ENCODE results near the gene C2CD4C. TPM values are rescaled to one million over a fixed set of nuclear protein-coding genes. Genes with fewer than 3 reads are reported as not detected.

Gene C2CD4C
- total RNA-seq, 1 experiment from 2014 or later: 14.6 TPM

DNA sequence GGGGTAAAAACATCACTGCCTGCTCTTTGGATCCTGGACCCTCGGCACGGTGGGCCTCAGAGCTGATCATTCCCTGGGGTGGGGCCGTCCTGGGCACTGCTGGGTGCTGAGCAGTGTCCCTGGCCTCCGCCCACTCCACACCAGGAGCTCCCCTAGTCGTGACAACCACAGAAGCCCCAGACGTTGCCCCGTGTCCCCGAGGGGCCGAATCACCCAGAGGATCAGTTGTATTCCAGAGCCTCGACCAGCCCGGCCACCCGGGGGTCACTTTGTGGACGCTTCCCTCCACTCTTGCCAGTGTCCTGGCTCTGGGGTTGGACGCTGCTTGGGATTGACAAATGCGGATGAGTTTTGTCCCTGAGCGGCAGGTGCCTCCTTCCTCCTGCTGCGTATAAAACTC is 10.2 kb downstream of the C2CD4C start:
- H2BK120ac ChIP-seq (ENCODE audit: low read depth, low read length, poor library complexity, severe bottlenecking): no peak overlapping the region
- H3K27ac ChIP-seq (ENCODE audit: insufficient read length, low read depth, low read length): no peak overlapping the region
- no peak overlapping the region for H3K9ac ChIP-seq (ENCODE audit: extremely low read depth, insufficient read length, low read length)
- no CpG with 5 or more reads among the region's 17 CpGs for WGBS (ENCODE audit: extremely low coverage, insufficient read length, low lambda C conversion rate)
- H3K4me1 ChIP-seq (ENCODE audit: insufficient read depth, low read length): no peaks in the 10 kb centered on the region
- H3K14ac ChIP-seq (ENCODE audit: insufficient read depth, low read length): no peak overlapping the region
- H2AFZ ChIP-seq (ENCODE audit: low read length): no peak overlapping the region
- H3K4ac ChIP-seq (ENCODE audit: low read depth, low read length): no peak overlapping the region
- Mint-ChIP-seq H3K36me3 (ENCODE audit: insufficient read depth in 1 of 3, low read depth in 3 of 3) (peaks cover 3 to 5% (median 4%) of the 10 kb centered on the region in 3 experiments; a peak in 5 of 7 replicates), H3K4me1 (peaks cover 0 to 9% of the 10 kb centered on the region in 2 experiments; a peak in 2 of 4 replicates), H3K27ac (0 out of 7 replicates have a peak overlapping the region, but pooled peaks of 1 of the 3 experiments have one; percentile 68), H3K9me3 (peaks cover 16 to 28% of the 10 kb centered on the region in 2 experiments), H3K27me3 (ENCODE audit: low read depth) (peaks cover 28% of the 10 kb centered on the region), H3K4me3 (no peak overlapping the region)
- H3K23me2 ChIP-seq (ENCODE audit: insufficient read length, low read depth, low read length, poor library complexity, severe bottlenecking): no peaks in the 10 kb centered on the region
- no peak overlapping the region for H4K5ac ChIP-seq (ENCODE audit: insufficient read length, low read depth, low read length)
- no peak overlapping the region for H3K23ac ChIP-seq (ENCODE audit: insufficient read length, low read depth, low read length)
- H2BK5ac ChIP-seq (ENCODE audit: insufficient read length, low read length): no peak overlapping the region
- no peak overlapping the region for H2BK15ac ChIP-seq (ENCODE audit: low read depth, low read length)
- H4K8ac ChIP-seq (replicated peaks; ENCODE audit: insufficient read length, low read depth, low read length): no peak overlapping the region
- H3T11ph ChIP-seq (ENCODE audit: low read length): no peak overlapping the region
- no peak overlapping the region for H2BK20ac ChIP-seq (ENCODE audit: low read depth, low read length, poor library complexity, severe bottlenecking)
- H3K56ac ChIP-seq (ENCODE audit: insufficient read length, low read depth, low read length): no peak overlapping the region
- peaks cover 6% of the 10 kb centered on the region for H3K9me3 ChIP-seq (ENCODE audit: control insufficient read depth, low read depth, low read length)
- no peak overlapping the region for H3K18ac ChIP-seq (ENCODE audit: insufficient read length, low read depth, low read length)
- H4K20me1 ChIP-seq (ENCODE audit: control insufficient read depth, insufficient read depth, insufficient read length): peaks cover 2% of the 10 kb centered on the region
- TF ChIP-seq, protein P1, sequence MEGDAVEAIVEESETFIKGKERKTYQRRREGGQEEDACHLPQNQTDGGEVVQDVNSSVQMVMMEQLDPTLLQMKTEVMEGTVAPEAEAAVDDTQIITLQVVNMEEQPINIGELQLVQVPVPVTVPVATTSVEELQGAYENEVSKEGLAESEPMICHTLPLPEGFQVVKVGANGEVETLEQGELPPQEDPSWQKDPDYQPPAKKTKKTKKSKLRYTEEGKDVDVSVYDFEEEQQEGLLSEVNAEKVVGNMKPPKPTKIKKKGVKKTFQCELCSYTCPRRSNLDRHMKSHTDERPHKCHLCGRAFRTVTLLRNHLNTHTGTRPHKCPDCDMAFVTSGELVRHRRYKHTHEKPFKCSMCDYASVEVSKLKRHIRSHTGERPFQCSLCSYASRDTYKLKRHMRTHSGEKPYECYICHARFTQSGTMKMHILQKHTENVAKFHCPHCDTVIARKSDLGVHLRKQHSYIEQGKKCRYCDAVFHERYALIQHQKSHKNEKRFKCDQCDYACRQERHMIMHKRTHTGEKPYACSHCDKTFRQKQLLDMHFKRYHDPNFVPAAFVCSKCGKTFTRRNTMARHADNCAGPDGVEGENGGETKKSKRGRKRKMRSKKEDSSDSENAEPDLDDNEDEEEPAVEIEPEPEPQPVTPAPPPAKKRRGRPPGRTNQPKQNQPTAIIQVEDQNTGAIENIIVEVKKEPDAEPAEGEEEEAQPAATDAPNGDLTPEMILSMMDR (conservative IDR thresholded peaks at IDR 0.05): no peak
- H3K27me3 ChIP-seq (ENCODE audit: insufficient read depth, low read length): no peaks in the 10 kb centered on the region
- H3K79me2 ChIP-seq (ENCODE audit: insufficient read depth, low read length): no peaks in the 10 kb centered on the region
- H2BK12ac ChIP-seq (ENCODE audit: insufficient read length, low read depth, low read length): no peak overlapping the region
- no peak overlapping the region for H2AK5ac ChIP-seq (ENCODE audit: insufficient read length, low read length)
- DNase-seq: peak; percentile 13
- no peaks in the 10 kb centered on the region for H3K79me1 ChIP-seq (ENCODE audit: insufficient read depth, low read depth, low read length, poor library complexity, severe bottlenecking)
- no peak overlapping the region for H4K91ac ChIP-seq (ENCODE audit: insufficient read length, low read depth, low read length)
- no peak overlapping the region for H3K4me2 ChIP-seq (ENCODE audit: insufficient read depth, insufficient read length, low read length)
